ENCODE results near the gene PRKCQ.

DNA sequence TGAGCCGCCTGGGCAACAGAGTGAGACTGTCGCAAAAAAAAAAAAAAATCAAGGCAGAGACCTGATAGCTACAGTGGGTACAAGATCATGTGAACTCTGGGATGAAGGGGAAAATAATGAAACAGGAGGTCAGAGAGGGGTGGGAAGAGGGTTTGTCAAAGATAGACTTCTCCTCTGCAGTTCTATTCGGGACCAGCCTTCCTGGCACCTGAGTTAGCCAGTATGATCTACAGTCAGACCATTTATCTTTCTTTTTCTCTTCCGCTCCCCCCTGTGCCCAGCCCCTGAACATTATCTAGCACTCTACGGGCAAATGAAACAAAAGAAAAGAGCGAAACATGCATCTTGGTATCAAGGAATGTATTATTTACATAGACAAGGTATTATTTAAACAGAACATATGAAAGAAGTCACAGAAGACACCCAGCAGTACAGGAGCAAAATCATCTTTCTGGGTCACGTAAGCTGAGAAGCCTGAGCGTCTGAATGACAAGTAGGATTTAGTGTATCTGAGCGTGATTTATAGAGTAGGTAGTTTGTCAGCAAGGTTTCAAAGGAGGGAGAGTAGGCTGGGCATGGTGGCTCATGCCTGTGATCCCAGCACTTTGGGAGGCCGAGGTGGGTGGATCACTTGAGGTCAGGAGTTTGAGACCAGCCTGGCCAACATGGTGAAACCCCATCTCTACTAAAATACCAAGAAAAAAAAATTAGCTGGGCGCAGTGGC is 109.0 kb downstream of the PRKCQ start:
- TF ChIP-seq, protein P1, sequence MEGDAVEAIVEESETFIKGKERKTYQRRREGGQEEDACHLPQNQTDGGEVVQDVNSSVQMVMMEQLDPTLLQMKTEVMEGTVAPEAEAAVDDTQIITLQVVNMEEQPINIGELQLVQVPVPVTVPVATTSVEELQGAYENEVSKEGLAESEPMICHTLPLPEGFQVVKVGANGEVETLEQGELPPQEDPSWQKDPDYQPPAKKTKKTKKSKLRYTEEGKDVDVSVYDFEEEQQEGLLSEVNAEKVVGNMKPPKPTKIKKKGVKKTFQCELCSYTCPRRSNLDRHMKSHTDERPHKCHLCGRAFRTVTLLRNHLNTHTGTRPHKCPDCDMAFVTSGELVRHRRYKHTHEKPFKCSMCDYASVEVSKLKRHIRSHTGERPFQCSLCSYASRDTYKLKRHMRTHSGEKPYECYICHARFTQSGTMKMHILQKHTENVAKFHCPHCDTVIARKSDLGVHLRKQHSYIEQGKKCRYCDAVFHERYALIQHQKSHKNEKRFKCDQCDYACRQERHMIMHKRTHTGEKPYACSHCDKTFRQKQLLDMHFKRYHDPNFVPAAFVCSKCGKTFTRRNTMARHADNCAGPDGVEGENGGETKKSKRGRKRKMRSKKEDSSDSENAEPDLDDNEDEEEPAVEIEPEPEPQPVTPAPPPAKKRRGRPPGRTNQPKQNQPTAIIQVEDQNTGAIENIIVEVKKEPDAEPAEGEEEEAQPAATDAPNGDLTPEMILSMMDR (conservative IDR thresholded peaks at IDR 0.05; ENCODE audit: low read length), result no peak
- no peak for TF ChIP-seq EZH2phosphoT487 (IDR thresholded peaks at IDR 0.05; ENCODE audit: borderline replicate concordance, low read depth, low read length)

All from OCI-LY7 (cell line).